NCI-H128 (cell line): ENCODE data around the gene USH1C.

ENCODE experiments used
- DNase-seq: peaks from one replicate; lab custom pipeline; 2025; ENCODE audit not compliant: unreplicated experiment; lab: John Stamatoyannopoulos, UW

The USH1C gene

GRCh38 chr11:17571431-17572358 is 27.5 kb upstream of the USH1C start:
- DNase-seq: no peak

- no peak for DNase-seq
Observed at GRCh38 chr11:17570034-17570433, 25.8 kb upstream of the USH1C start.

DNA sequence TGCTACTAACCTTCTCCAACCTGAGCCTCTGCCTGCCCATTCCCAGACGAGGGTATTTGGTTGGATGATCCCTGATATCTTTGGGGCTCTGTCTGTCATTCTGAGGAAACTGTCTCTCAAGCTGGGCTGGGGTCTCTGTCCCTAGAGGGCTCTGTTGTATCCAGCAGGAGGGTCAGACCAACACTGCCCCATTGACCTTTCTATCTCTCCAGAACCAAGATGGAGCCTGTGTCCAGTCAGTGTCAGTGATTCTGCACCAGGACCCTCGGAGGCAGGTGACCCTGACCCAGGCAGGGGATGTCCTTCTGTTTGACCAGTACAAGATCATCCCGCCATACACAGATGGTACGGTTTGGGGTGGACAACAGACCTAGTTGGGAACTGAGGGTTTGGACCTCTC is 24.7 kb upstream of the USH1C start:
- no peak for DNase-seq

- no peak for DNase-seq
Observed at GRCh38 chr11:17564687-17565042, 20.4 kb upstream of the USH1C start.

DNA sequence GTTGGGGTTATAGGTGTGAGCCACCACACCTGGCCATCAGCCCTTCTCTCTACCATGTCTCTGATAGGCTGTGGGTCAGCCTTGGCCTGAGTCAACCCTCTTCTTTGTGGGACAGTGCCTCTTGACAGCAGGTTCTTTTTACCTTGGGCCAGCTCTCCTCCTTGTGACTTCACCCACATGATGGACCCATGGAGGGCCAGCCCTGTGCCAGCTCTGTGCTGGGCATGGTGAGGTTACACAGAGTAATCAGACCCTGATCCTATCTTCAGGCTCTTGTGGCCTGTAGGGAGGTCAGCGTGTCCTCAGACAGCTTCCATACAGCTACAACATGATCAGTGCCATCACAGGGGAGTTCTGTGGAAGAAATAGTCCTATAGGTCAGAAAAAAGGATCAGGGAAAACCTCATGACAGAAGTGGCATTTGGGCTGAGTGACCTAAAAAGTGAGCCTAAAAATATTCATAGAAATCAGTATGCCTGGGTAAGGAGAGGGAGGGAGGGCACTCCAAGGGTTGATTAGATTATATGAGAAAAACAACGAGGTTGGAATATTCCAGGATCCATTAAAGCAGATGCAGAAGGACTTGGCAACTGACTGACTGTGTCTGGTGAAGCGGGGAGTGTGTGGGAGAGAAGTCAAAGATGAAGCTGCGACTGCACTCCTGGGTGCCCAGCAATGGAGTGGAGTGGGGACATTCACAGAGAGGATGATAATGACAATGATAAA is 19.9 kb upstream of the USH1C start:
- DNase-seq: no peak

DNA sequence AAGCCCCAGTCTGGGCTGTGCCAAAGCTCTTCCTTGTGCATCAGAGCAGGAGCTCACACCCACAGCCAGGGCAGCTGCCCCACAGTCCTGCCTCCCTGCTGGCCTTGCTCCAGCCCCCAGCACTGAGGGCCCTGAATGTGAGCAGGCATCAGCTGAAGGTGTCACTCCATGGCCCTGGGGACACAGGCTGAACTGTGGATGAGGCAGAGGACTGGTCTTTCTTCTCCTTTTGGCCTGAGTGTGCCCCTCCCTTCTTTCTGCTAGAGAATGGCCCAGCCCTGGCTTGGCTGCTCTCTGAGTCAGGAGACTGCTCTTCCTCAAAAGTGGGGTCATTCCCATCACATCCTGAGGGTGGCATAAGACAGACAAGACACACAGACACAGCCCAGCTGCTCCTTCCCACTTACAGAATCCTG is 19.0 kb upstream of the USH1C start:
- DNase-seq: no peak

DNA sequence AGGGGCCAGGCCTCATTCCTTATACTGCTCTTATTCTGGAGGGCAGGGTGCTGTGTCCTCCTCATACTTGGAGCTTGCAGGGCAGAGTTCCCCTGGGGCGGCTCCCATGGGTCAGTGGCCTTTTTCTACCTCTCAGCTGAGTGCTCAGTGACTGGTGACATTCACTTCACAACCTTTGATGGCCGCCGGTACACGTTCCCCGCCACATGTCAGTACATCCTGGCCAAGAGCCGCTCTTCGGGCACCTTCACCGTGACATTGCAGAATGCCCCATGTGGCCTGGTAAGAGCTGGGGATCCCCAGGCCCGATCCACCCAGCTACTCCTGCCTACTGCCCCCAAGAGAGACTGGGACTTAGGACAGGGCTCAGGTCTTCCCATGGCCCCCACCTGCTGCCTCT is 17.3 kb upstream of the USH1C start:
- DNase-seq: no peak

DNA sequence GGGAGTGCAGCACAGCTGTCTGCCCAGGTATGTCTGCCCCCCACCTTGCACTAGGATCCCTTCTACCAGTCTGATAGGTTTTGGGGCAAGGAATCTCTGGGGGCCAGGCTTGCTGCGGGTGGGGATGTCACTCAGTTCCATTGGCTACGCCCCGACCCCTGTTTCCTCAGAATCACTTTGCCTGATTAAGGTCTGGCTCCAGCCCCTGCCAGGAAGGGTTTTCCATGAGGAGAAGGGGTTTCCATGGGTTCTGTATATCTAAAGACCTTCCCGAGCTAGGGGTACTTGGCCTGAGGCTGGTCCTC is 16.8 kb upstream of the USH1C start:
- DNase-seq: no peak

GRCh38 chr11:17560281-17561110 is 16.3 kb upstream of the USH1C start:
- no peak for DNase-seq

GRCh38 chr11:17559341-17560087 is 15.3 kb upstream of the USH1C start:
- DNase-seq: no peak

GRCh38 chr11:17558916-17559315 is 14.7 kb upstream of the USH1C start:
- no peak for DNase-seq

DNA sequence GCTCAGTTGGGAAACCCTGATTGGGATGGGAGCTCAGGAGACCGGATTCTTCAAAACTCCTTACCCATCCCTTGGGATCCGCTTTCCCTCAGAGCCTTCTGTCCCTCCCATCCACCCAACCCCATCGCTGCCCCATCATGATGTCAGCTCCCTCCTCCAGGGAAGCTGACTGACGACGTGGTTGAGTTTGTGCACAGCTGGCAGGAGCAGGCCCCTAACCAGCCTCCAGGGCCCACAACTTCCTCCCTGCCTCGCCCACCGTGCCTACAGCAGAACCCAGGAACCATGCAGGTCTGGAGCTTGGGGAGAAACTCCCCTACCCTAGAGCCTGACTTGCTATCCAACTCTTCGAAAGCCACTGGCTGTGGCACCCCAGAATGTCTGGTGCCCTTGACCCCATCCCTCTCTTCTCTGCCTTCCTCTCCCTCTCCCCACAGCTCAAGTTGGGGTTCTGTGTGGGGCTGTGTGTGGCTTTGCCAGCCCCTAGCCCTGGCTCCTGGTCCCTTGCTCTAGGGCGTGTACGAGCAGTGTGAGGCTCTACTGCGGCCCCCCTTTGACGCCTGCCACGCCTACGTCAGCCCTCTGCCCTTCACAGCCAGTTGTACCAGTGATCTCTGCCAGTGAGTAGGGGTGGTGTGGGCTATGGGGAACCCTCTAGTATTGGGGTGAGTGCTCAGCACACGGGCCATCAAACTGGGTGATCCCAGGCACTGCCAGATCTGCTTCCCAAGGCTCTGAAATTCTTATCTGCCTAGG is 14.0 kb upstream of the USH1C start:
- DNase-seq: no peak

GRCh38 chr11:17556999-17557398 is 12.8 kb upstream of the USH1C start:
- no peak for DNase-seq

- no peak for DNase-seq
Observed at GRCh38 chr11:17554487-17554886, 10.3 kb upstream of the USH1C start.

DNA sequence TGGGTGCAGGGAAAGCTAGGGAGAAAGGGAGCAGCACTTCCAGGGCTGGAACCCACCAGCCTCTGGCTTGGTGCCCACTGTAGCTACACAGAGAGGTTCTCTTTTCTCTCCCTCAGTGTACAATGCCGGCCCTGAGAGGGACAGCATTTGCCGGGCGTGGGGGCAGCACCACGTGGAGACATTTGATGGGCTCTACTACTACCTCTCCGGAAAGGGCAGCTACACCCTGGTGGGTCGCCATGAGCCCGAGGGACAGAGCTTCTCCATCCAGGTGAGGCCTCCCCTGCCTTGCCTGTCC is 9.0 kb upstream of the USH1C start:
- DNase-seq: no peak

DNA sequence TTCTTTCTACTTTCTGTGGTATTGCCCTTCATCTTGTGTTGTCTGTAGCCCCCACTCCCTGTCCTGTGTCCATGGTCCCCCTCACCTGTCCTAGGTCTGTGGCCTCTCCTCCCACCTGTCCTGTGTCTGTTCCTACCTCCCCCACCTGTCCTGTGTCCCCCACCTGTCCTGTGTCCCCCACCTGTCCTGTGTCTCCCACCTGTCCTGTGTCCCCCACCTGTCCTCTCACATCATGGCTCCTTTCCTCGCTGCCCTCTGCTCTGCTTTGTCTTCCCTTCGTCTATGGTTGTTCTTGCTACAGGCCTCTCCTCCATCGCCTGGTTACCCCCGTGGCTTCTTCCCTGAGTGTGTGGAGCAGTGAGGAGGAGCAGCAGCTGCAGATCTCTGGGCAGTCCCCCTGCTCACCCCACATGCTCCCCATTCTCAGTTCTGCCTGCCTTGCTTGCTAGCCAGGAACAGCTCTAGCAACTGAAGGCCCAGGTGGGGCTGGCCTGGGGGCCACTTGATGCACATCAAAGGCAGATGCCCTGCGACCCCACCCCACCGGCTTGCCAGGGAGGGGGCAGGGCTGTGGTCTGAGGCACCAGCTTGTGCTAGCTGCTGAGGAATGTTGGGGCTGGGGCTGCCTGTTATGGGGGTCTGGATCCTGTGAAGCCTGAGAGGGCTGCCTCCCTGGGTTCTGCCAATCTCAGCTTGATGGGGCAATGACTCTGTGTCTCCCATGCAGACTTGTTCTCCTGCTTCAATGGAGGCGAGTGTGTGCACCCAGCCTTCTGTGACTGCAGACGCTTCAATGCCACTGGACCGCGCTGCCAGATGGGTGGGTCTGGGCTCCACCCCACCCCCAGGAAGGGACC is 8.4 kb upstream of the USH1C start:
- no peak for DNase-seq

DNA sequence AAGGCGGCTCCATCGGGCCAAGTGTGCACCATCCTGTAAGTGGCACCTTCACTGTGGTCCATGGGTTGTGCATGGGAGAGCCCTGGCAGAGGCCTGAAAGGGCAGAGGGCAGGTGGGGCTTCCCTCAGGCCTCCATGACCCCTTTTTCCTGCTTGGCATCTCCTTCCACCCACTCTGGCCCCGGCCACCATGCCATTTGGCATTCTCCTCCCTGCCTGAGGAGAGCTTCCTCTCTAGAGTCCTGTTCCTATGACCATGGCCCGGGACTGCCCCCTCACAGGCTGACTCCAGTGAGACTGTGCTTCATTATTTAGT is 7.8 kb upstream of the USH1C start:
- no peak for DNase-seq

DNA sequence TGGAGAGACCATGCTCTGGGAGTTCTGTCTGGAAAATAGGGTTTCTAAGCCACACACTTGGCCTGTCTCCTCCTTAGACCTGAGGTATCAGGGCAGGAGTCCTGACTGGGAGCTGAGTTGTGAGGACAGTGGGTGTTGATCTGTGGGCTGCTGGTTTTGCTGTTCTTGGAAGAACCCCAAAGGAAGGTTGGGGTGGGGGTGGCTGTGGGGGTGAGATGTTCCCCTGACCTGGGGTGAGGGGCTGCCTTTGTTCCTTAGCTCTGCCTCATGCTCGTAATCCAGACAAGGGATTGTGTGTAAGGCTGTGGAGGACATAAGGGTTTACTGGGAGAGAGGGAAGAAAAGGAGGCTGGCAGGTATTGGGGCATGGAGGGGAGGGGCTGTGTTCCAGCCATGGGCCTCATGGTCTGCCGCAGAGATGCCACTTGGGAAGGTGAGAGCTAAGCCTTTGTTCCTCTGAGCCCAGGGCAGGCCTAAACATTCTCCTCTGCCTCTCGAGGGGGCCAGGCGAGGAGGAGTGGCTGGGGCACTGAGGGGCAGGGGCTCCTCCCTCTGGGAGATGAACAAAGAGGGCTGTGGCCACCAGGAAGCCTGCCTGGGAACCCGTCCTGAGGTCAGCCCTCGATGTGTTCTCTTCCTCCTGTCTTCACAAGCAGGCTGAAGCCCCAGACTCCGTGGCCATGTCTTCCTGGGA is 7.3 kb upstream of the USH1C start:
- DNase-seq: no peak
